GM19240 (cell line): ENCODE data around the gene ADCY1.

Experiments used
- DNase-seq: peaks from one replicate; pipeline ENCODE4 v3.0.0; 2011; ENCODE audit warnings: low spot score; ENCODE audit not compliant: insufficient read length

Gene ADCY1

DNA sequence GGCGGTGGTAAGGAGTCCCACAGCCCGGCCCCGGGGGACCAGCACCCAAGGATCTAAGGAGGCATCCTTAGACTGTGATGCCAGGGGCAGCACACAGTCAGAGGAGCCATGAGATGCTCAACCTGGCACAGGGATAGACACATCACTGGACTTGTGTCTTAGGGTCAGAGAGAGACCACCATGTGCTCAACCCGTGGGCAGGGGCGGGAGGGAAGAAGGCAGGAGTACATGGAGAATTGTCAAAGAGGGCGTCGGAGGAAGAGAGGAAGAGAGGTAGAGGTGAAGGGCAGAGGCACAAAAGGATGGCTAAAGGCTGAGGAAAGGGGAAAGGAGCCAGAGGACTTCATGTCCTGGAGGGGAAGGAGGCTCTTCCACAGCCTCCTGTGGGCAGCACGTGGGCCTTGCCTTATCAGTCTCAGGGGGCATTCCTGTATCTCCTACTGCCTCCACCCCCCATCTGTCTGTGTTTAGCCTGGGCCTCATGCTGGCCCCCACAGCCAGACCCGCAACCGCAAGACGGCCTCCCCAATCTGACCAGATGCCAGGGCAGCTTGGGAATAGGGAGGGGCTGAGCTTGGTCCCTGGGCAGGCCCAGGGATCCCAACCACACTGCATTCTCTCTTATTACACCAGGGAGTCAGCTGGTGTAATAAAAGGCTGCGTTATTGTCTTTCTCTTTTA, 2.2 kb downstream of the ADCY1 start:
- no peak for DNase-seq

DNA sequence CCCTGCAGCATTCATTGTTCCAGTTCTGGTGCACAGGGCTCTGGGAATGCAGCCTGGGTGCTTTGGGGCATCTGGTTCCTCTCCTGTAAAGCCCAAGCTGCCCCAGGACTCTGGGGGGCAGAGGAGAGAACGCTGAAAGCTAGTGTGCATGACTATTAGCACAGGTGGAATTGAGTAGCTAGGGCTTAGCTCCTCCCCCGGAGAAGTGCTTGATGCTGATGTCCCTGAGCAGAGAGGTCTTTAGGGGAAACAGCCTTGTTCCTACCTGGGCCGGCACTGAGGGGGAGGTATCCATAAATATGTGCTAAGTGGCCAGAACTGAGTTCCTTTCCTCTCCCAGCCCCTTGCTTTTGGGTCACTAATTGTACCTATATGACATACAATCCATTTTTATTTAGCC, 3.9 kb downstream of the ADCY1 start:
- no peak for DNase-seq

DNA sequence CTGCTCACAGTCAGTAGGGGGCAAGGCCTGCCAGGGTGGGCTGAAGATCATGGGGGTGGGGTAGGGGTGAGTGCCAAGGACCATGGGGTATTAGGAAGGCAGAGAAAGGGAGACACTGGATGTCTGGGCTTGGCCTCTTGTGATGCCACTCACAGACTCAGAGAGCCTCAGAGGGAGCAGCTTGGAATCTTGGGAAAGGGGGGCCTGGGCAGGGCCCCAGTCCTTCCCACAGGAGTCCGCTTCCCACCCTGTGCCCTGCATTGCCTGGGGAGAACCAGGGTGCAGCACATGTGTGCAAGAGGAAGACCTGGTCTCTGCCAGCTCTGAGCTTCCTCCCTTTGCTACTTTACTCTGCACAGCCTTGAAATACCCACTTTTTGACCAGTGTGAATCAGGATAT, 4.3 kb downstream of the ADCY1 start:
- DNase-seq = no peak

DNA sequence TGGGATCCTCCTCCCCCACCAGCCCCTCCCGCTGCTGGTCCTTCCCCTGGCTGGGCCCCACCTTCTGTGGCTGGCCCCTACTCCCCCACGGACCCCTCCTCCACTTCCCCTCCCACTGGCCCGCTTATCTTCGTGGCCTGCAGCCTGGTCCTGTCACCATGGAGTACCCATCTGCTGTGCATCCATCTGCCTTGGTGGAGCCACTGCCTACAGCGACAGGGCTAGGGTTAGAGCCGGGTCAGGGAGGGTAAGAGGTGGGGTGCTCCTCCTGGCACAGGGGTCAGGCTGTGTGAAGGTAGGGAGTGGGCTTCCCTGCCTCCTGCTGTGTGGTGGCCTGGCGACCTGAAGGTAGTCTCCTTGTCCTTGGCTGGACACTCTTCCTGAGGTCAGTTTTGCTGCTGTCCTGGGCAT, 5.2 kb downstream of the ADCY1 start:
- DNase-seq = no peak

DNA sequence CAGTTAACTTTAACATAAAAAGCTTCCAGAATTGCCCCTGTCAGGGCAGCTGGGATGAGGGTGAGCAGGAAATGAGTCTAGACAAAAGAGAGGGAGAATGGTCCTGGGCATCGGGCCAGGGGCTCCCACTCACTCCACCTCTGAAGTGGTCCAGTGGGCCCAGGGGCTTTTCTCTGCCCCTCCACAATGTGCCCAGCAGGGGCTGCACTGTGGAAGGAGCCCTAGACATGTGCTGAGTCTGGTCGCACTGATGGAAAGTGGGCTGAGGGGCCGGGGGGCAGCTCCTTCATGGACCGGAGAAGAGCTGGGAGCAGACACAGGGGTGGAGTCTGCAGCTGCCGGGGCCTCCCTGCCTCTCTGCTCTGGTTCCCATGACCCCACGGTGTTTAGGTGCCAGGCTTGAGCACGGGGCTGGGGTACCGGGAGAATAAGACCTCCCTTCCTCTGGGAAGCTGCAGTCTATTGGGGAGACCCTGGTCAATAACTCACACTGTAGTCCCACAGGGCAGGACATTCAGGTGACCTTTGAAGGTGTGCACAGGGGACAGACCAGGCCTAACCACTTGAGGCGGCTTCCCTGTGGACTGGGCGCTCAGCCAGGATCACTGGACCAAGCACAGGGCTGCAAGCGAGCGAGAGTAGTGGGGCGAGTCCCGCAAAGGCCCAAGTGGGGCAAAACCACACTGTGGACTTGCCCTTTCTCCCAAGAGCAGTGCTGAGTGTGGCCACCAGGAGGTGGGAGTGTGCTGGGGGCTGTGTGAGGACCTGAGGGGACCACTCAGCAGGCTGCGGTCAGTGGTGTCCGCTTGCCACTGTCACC, 6.1 kb downstream of the ADCY1 start:
- no peak for DNase-seq

DNA sequence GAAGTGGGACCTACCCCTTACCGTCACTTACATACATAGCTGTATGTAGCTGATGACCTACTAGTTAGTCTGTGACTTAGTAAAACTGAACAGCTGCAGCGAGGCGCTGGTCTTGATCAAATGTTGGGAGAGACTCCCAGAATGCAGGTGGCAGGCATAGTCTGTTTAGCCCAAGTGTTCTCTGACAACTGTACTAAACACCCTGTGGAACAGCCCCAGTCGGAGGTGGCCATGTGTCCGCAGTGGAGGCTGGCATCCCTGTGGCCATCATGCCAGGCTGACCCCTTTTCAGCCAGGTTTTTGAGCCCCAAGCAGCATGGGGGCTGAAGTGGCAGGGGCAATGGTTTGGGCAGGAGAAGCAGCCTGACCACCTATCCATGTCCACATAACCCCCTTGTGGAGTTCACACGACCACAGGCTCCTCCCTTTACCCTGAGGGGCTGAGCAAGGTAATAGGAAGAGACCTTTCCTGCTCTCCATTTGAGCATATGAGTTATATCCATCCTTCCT, 7.2 kb downstream of the ADCY1 start:
- DNase-seq = no peak

DNA sequence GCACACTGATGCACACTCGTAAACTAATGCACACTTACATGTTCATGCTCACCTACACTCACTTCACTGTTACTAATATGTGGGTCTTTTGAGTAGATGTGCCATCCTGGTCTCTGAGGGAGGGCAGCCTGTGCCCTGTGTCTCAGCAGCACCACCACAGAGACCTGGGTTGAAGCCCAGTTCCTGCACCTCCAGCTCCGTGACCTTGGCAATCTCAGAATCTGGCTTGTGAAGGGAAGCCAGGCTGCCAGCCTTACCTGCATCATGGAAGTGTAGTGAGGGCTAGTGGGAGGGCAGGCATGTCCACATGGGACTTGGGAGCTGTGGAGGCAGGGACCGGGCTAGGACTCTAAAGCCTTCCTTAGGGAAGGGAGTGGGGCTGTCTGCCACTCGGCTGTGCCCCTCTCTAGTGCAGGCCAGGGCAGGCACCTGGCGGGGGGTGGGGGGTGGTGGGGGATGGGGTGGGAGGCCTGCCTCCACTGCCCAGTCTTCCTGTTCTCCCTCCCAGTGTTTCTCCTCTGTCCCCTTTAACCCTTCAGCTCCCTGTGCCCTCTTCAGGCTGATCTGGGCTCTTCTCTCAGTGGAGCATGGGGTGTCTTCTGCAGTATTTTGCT, 8.1 kb downstream of the ADCY1 start:
- no peak for DNase-seq

DNA sequence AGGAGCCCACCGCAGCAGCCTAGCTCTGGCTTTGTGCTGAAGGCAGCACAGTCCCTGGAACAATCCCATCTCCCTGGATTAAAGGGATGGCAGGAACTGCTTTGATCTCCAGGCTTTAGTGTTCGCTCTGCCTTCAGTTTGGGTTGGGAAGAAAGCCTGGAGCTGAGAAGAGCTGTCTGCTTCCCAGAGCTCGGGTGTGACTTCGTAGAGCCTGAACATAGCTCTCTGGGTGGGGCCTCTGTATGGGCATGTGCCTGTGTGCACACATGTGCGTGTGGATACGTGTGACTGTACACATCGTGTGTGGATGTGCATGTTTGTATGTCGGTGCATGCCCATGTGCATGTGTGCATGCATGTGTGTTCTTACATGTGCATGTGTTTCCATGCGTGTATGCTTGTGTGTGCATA, 8.7 kb downstream of the ADCY1 start:
- no peak for DNase-seq

DNA sequence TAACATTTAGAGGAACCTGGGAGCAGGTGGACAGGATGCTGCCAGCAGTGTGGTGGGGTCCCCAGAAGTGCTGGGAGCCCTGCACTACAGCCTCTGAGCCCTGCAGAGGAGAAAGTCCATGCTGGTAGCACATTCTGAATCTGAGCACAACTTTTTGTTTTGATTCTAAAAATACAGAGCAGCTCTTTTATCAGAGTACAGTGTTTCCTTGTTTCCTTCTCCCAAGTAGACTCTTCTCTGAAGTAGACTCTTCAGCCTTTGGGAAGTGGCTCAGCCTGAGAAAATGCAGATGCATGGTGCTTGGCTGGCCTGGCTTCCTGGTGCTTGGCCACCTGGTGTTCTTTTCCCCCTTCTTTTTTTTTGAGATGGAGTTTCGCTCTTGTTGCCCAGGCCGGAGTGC, 9.1 kb downstream of the ADCY1 start:
- no peak for DNase-seq

DNA sequence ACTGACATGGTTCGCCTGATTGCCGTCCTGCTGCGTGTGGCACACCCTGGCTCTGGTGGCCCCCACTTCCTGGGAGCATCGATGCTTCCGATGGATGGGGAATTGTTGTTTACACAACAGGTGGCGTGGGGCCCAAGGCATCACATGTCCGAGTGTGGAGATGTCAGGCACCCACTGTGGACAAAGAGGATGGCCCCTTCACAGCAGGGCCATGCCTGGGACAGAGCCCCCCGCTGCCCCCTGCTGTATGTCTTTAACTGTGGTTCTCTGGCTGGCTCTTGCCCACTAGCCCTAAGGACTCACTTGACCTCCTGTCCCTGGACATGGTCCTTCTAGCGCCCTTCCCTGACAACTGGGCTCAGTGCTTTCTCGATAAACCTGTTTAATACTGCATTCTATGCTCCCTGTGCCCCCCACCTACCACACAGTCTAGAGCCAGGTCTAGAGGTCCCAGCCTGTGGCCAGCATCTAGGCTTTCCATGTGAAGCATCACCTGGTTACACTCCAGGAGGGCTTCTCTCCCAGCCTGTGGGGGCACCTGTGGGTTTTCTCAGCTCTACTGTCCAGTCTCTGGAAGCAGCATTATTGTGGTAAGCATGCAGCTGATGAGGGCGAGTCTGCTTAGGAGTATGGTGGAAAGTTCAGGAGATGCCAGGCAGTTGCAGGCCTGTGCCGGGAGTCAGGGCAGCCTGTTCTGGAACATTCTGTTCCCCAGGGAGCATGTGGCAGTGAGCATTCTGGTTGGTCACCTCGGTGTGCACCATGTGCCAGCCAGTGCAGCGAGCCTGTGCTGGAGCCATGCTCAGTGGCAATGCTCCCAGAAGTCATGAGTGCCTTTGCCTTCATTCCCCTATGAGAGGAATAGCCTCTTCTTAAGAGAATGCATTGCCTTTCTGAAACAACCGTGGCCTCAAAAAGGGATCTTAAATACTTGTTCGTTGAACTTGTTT, 10.4 kb downstream of the ADCY1 start:
- DNase-seq = no peak

DNA sequence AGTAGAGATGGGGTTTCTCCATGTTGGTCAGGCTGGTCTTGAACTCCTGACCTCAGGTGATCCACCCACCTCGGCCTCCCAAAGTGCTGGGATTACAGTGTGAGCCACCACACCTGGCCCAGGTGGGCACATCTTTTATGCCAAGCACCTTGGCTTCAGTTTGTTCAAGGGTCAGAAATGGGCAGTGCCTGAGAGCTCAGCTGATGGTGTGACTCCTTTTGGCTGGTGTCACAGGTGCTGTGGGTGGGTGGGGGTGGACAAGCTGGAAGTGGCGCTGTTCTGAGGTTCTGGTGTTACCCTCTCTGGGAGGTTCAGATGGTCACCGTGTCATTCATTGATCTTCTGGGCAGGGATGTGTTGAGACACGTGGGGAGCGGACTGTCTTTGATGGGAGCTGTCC, 11.5 kb downstream of the ADCY1 start:
- DNase-seq = no peak

DNA sequence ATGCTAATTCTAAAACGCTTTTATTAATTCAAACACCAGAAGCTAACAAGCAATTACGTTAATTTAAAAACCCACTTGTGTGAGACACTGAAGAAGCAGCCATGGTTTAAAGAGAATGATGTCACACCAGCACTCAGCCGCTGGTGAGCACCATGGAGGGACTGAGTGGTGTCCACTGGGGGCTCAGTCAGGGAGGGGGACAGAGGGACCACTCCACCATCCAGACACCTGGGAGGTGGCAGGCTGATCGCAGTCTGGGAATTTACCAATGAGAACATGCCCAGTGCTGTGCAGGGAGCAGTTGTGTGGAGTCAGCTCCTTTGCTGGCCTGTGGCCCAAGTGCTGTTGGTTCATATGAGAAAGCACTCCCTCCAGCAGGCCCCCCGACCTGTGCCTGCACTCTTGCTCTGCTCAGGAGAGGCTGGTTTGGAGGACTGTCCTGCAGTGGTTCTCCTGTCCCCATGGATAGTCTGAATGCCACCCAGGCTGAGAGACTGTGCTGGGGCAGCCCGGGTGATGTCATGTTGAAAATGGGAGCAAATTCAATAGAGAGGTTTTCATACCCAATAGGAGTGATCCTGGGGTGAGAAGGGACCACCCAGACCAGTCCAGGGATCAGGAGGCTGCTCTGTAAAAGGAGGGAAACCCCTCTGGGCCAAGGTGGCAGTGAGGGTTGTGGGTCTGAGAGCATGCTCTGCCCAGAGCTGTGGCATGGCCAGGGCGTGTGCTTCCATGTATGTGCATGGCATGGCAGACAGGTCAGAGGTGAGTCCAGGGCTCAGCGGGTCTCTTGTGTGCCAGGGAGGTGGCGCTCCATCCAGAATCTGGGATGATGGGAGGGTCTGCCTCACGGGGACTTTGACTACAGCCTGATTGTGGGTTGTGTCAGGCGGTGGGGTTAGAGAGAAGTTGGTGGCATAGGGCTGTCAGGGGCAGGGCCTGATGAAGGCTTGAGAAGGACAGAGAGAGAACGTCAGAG, 12.7 kb downstream of the ADCY1 start:
- DNase-seq = no peak

DNA sequence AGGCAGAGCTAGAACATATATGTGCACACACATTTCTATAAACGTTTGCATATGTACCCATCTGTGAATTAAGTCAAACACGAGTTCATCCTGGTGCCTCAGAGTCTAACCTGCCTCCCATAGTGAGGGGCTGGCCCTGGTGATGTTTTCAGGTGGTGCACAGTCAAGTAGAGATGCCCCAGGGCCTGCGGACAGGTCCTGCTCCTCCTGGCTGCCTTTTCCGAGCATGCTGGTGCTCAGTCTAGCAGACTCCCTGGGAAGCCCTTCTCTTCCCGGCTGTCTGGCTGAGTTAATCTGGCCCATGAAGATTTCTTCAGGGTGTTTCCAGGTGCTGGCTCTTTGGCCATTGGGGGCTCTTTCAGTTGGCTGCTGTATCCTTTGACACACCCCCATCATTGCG, 14.3 kb downstream of the ADCY1 start:
- no peak for DNase-seq

DNA sequence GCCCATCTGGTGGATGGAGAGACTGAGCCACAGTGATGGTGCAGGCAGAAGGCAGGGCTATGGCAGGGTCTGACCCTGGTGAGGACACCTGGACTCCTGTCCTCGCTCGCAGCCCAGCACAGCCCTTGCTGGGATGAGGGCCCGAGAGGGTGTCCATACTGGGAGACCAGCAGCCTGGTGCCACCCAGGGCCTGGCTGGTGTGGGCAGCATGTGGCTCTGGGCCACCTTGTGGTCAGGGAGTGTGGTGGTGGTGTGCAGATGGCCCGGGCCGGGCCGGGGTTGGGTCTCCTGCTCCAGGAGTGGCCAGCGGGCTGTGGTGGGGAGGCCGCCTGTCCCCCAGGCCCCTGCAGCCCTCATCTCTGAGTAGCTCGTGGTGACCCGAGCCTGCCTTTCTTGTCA, 14.9 kb downstream of the ADCY1 start:
- no peak for DNase-seq

DNA sequence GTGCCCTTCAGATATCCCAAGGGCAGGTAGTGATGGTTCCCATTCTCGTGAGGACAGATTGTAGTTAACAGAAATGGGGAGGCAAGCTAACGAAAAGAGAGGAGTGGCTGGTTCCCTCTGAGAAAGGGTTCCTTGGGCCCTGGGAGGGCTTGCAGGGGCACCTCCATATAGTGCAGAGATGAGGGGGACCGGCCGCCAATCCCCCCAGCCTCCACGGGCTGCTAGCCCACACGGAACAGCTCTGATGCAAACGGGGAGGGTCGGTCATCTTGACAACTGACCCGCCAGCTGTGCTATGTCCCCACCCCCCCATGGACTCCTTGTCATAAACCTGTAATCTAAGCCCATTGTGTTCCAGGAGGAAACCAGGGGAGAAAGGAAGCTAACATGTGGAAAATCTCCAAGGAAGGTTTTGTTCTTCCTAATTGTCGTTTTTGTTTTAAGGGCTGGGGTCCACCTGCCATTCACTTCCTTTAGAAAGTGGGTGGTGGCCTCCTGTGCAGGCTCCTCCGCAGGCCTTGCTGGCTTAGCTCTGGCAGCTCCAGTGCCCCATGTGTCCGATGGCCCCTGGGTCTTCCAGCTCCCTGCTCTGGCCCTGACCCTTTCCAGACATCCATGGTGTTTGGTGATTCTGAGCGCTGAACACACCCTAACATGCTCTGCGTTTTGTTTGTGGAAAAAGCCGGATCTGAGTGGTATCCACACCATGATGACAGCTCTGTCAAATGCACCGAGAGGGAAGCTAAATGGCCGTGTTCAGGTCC, 15.9 kb downstream of the ADCY1 start:
- no peak for DNase-seq

DNA sequence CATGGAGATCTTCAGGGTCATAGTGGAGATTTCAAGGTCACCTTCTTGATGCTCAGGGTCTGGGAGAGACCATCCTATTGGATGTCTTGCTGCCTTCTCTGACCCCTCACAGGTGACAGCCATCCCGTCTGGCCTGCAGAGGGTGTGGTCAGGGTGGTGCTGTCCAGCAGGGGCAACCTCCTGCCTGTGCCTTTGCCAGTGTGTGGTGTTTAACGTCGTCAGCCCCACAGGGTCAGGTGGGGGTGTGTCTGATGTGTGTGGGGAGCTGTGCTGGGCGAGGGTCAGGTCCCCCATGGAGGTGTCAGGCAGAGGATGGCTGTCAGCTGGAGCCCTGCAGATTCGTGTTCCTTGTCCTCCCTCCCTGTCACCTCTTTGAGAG, 16.5 kb downstream of the ADCY1 start:
- no peak for DNase-seq

DNA sequence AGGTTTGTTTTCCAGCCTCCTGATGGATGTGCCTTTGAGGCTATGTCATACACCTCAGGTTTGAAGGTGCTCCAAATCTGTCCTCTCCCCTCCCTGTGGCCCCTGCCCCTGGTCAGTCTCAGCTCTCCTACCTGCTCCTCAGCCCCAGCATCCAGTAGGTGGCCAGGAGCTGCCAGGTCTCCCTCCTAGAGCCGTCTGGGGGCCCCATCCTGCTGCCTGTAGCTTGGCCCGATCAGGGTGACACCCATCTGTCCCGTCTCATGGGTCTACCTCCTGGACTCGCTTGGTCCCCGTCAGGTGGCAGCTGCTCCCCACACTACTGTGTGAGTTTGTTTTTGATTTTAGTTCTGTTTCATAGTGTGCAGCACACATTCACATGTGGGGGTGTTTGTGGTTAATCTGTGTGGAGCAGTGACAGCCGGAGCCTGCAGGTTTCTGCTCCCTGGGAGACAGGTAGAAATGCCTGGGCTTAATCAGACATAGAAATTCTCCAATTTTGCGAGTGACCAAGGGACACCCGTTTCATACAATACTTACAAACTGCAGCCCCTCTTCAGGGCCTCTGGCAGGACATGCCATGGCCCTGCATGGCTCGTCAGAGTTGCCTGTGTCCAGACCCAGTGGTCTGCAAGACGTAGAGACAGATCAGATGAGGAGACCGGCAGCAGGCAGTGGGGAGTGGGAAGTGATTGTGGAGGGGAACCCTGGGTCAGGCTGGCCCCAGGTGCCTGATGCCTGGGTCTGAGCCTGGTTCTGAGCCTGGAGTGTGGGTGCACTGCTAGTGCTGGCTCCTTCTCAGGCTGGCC, 17.1 kb downstream of the ADCY1 start:
- DNase-seq = no peak

DNA sequence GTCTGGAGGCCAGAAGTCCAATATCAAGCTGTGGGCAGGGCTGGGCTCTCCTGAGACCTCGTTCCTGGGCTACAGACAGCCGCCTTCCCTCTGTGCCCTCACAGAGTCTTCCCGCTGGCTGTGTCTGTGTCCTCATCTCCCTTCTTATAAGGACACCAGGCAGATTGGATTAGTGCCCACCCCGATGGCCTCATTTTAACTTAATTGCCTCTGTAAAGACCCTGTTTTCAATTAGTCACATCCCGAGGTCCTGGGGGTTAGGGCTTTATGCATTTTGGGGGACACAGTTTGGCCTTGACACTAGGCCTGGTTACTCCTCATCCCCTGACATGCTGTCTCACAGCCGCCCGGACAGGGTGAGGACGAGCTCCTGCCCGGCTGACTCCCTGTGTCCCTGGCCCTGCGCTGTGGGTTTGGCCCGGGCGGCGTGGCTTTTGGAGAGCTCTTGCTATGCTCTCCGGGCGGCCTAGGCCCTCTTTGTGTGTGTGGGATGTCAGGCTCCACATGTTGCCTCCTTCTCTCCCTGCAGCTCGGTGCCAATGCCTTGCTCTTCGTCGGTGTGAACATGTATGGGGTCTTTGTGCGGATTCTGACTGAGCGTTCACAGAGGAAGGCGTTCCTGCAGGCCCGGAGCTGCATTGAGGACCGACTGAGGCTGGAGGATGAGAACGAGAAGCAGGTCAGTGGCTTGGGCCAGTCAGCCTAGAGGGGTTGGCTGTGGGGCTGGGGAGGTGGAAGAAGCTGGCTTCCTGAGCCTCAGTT, 18.2 kb downstream of the ADCY1 start:
- no peak for DNase-seq
